ENCODE data around the gene ARSJ. TPM values are rescaled to one million over a fixed set of nuclear protein-coding genes. Genes with fewer than 3 reads are reported as not detected.

The ARSJ gene
- total and polyA plus RNA-seq, 2 of the 8 experiments (the other 6 are each of a cell fraction or from before 2014, with no cell fraction given) = 1.4 to 6.3 TPM

DNA sequence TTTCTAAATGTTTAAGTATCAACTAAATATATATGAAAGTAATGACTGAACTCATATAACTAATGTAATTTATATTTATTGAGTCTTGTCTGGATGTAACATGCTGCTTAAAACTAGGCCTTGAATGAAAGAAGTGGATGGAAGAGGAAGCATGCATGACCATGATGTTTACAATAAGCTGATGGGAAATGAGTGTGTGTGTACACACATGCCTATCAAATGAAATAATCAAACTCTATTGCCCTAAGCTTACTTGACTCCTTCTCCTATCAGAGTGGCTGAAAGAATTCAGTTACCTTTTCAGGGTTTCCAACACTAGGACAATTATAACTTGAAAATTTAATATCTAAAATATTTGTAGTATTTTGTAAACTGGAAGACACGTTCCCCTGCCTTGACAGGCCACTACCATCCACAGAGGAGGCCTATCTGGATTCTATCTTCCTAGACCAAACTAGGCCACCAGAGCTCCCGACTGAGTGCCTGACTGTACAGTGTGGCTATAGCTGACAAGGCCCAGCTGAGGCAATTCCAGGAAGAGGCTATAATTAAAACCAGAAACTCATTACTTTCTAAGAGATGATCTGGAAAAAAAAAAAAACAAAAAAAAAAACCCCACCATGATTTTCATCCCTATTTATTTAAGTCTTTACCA lies 7.6 kb downstream of the ARSJ start (continued):
- TF ChIP-seq JUN (IDR thresholded peaks at IDR 0.05; ENCODE audit: low read depth, low read length) (no peak), EP300 (IDR thresholded peaks at IDR 0.05; ENCODE audit: borderline replicate concordance in 1 of 2, low read depth in 2 of 2, low read length in 2 of 2) (no peak), MAX (IDR thresholded peaks at IDR 0.05) (no peak), KDM4A (IDR thresholded peaks at IDR 0.05; ENCODE audit: low read depth, low read length, severe bottlenecking) (no peak), EZH2 (IDR thresholded peaks at IDR 0.05; ENCODE audit: low read depth, low read length, severe bottlenecking) (no peak), BRCA1 (IDR thresholded peaks at IDR 0.05; ENCODE audit: low read depth, low read length) (no peak), TAF1 (IDR thresholded peaks at IDR 0.05; ENCODE audit: low read depth, low read length) (no peak), POLR2AphosphoS5 (IDR thresholded peaks at IDR 0.05; ENCODE audit: low read depth, low read length) (no peak), JUND (IDR thresholded peaks at IDR 0.05; ENCODE audit: low read length) (no peak)
- TF ChIP-seq, protein P1, sequence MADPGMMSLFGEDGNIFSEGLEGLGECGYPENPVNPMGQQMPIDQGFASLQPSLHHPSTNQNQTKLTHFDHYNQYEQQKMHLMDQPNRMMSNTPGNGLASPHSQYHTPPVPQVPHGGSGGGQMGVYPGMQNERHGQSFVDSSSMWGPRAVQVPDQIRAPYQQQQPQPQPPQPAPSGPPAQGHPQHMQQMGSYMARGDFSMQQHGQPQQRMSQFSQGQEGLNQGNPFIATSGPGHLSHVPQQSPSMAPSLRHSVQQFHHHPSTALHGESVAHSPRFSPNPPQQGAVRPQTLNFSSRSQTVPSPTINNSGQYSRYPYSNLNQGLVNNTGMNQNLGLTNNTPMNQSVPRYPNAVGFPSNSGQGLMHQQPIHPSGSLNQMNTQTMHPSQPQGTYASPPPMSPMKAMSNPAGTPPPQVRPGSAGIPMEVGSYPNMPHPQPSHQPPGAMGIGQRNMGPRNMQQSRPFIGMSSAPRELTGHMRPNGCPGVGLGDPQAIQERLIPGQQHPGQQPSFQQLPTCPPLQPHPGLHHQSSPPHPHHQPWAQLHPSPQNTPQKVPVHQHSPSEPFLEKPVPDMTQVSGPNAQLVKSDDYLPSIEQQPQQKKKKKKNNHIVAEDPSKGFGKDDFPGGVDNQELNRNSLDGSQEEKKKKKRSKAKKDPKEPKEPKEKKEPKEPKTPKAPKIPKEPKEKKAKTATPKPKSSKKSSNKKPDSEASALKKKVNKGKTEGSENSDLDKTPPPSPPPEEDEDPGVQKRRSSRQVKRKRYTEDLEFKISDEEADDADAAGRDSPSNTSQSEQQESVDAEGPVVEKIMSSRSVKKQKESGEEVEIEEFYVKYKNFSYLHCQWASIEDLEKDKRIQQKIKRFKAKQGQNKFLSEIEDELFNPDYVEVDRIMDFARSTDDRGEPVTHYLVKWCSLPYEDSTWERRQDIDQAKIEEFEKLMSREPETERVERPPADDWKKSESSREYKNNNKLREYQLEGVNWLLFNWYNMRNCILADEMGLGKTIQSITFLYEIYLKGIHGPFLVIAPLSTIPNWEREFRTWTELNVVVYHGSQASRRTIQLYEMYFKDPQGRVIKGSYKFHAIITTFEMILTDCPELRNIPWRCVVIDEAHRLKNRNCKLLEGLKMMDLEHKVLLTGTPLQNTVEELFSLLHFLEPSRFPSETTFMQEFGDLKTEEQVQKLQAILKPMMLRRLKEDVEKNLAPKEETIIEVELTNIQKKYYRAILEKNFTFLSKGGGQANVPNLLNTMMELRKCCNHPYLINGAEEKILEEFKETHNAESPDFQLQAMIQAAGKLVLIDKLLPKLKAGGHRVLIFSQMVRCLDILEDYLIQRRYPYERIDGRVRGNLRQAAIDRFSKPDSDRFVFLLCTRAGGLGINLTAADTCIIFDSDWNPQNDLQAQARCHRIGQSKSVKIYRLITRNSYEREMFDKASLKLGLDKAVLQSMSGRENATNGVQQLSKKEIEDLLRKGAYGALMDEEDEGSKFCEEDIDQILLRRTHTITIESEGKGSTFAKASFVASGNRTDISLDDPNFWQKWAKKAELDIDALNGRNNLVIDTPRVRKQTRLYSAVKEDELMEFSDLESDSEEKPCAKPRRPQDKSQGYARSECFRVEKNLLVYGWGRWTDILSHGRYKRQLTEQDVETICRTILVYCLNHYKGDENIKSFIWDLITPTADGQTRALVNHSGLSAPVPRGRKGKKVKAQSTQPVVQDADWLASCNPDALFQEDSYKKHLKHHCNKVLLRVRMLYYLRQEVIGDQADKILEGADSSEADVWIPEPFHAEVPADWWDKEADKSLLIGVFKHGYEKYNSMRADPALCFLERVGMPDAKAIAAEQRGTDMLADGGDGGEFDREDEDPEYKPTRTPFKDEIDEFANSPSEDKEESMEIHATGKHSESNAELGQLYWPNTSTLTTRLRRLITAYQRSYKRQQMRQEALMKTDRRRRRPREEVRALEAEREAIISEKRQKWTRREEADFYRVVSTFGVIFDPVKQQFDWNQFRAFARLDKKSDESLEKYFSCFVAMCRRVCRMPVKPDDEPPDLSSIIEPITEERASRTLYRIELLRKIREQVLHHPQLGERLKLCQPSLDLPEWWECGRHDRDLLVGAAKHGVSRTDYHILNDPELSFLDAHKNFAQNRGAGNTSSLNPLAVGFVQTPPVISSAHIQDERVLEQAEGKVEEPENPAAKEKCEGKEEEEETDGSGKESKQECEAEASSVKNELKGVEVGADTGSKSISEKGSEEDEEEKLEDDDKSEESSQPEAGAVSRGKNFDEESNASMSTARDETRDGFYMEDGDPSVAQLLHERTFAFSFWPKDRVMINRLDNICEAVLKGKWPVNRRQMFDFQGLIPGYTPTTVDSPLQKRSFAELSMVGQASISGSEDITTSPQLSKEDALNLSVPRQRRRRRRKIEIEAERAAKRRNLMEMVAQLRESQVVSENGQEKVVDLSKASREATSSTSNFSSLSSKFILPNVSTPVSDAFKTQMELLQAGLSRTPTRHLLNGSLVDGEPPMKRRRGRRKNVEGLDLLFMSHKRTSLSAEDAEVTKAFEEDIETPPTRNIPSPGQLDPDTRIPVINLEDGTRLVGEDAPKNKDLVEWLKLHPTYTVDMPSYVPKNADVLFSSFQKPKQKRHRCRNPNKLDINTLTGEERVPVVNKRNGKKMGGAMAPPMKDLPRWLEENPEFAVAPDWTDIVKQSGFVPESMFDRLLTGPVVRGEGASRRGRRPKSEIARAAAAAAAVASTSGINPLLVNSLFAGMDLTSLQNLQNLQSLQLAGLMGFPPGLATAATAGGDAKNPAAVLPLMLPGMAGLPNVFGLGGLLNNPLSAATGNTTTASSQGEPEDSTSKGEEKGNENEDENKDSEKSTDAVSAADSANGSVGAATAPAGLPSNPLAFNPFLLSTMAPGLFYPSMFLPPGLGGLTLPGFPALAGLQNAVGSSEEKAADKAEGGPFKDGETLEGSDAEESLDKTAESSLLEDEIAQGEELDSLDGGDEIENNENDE (IDR thresholded peaks at IDR 0.05; ENCODE audit: insufficient replicate concordance, low read length) = no peak

All from H1 (cell line).